PC-3 (cell line): ENCODE measurements around the gene NRG3. TPM values are rescaled to one million over a fixed set of nuclear protein-coding genes. Genes with fewer than 3 reads are reported as not detected.

Experiments used
- ATAC-seq: fragments of 200-7000 bp; cut with Tn5 transposase; 2 replicates; pipeline ENCODE4 v1.9.1; 2020; ENCODE audit warnings: mild to moderate bottlenecking, moderate library complexity
- BruUV-seq: library from RNA; stranded (reverse); fragments of 400-500 nt; replicated peaks from 2 replicates; lab custom pipeline; 2021; lab: Mats Ljungman, UMichigan
- CTCF ChIA-PET: fragments of 300-600 bp; sonication (Branson Sonifier 250); formaldehyde crosslinking; loops from one replicate; lab custom pipeline; 2022; ENCODE audit warnings: antibody characterized with exemption; lab: Charles Lee
- POLR2A ChIA-PET: fragments of 300-600 bp; sonication (Branson Sonifier 250); formaldehyde crosslinking; loops from one replicate; lab custom pipeline; 2022; ENCODE audit warnings: antibody characterized with exemption; ENCODE audit not compliant: unreplicated experiment; lab: Charles Lee
- DNase-seq: peaks from one replicate; pipeline ENCODE4 v3.0.0-alpha.2; 2015
- H2AFZ ChIP-seq: fragments of 300-600 bp; sonication (generic); 2 replicates; pipeline ENCODE4 v1.6.0; 2016; ENCODE audit warnings: antibody characterized with exemption, low read length
- H3F3A ChIP-seq: fragments of 300-600 bp; sonication (generic); one replicate; pipeline ENCODE4 v1.6.0; 2017; ENCODE audit warnings: antibody characterized with exemption, low read length, control low read depth, mild to moderate bottlenecking; ENCODE audit not compliant: unreplicated experiment
- H3K27ac ChIP-seq: fragments of 300-600 bp; sonication (generic); 2 replicates; pipeline ENCODE4 v1.5.1; 2016; ENCODE audit warnings: mild to moderate bottlenecking, low read length
- H3K27me3 ChIP-seq: fragments of 300-600 bp; sonication (generic); 2 replicates; pipeline ENCODE4 v1.6.1; 2016; ENCODE audit warnings: low read length, mixed read lengths
- H3K36me3 ChIP-seq: fragments of 300-600 bp; sonication (generic); 2 replicates; pipeline ENCODE4 v1.6.1; 2016; ENCODE audit warnings: low read depth, mixed run types, low read length, mixed read lengths
- H3K4me1 ChIP-seq: fragments of 300-600 bp; sonication (generic); 2 replicates; pipeline ENCODE4 v1.5.1; 2016; ENCODE audit warnings: low read length; ENCODE audit not compliant: insufficient read depth
- H3K4me2 ChIP-seq: fragments of 300-600 bp; sonication (generic); 2 replicates; pipeline ENCODE4 v1.6.0; 2016; ENCODE audit warnings: low read length
- H3K4me3 ChIP-seq: fragments of 300-600 bp; sonication (generic); 2 replicates; pipeline ENCODE4 v1.5.1; 2016; ENCODE audit warnings: mild to moderate bottlenecking, low read length, mixed read lengths
- H3K79me2 ChIP-seq: fragments of 300-600 bp; sonication (generic); 2 replicates; pipeline ENCODE4 v1.6.1; 2017; ENCODE audit warnings: low read length, mixed read lengths
- H3K9ac ChIP-seq: fragments of 300-600 bp; sonication (generic); 2 replicates; pipeline ENCODE4 v1.6.0; 2016; ENCODE audit warnings: mild to moderate bottlenecking, low read length
- H3K9me2 ChIP-seq: fragments of 300-600 bp; sonication (generic); replicated peaks from 2 replicates; pipeline ENCODE4 v1.6.1; 2016; ENCODE audit warnings: mixed run types, low read length, mixed read lengths
- H3K9me3 ChIP-seq: fragments of 300-600 bp; sonication (generic); 2 replicates; pipeline ENCODE4 v1.6.1; 2016; ENCODE audit warnings: low read length, mixed read lengths
- H4K20me1 ChIP-seq: fragments of 300-600 bp; sonication (generic); 2 replicates; pipeline ENCODE4 v1.6.1; 2016; ENCODE audit warnings: low read length, mixed read lengths
- EZH2 ChIP-seq: fragments of 300-600 bp; sonication (generic); IDR thresholded peaks from one replicate; pipeline ENCODE4 v1.6.1; 2017; ENCODE audit warnings: antibody characterized with exemption, mild to moderate bottlenecking, low read length; ENCODE audit not compliant: unreplicated experiment
- EZH2phosphoT487 ChIP-seq: fragments of 300-600 bp; sonication (generic); IDR thresholded peaks from 2 replicates; pipeline ENCODE4 v1.6.1; 2018; ENCODE audit warnings: mild to moderate bottlenecking, antibody characterized with exemption, low read length, borderline replicate concordance
- intact Hi-C: fragments of 100-400 bp; cut with micrococcal nuclease; formaldehyde crosslinking; loops from 2 replicates; pipeline ENCODE4 v1.9.0; 2023
- total RNA-seq: library from RNA; depleted of rRNA; stranded (reverse); fragments of >200 nt; gene quantifications from 2 replicates; pipeline ENCODE4 v1.2.3, GENCODE V29; 2014
- TF ChIP-seq, protein P1 (sequence below): fragments of 300-600 bp; sonication (generic); conservative IDR thresholded peaks from 2 replicates; pipeline ENCODE4 v1.5.1; 2017; ENCODE audit warnings: antibody characterized with exemption, low read depth, mild to moderate bottlenecking, low read length

Gene NRG3
- total RNA-seq, 1 experiment from 2014 or later = not detected

DNA sequence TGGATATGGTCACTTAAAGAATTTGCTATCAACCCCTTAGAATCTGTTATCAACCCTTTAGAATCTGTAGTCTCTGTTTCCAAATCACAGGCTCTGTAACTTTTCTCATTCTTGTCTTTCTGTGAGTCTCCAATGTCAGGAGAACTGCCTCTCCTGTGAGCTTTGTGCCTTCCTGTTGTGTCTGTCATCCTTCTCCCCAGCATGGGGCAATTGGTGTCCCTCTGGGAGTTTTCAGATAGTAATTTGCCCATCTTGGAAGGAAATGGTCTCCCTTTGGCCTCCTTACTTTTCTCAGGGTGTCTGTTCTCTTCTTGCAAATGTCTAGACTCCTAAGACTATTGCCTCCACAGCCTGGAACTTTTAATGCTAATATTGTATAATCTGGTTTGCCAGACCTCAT is 521.9 kb downstream of the NRG3 start:
- ATAC-seq (no peak), DNase-seq (no peak)
- Histone ChIP-seq H3F3A (no peaks in the 10 kb centered on the region), H3K36me3 (no peaks in the 10 kb centered on the region), H3K4me1 (no peaks in the 10 kb centered on the region), H3K4me2 (no peak overlapping the region), H3K9me3 (0 out of 2 replicates have a peak, but pooled peaks cover 4% of the 10 kb centered on the region), H3K4me3 (no peak overlapping the region), H3K9ac (no peak overlapping the region), H3K27me3 (no peaks in the 10 kb centered on the region), H3K9me2 (no peaks in the 10 kb centered on the region), H3K79me2 (no peaks in the 10 kb centered on the region), H3K27ac (no peak overlapping the region), H2AFZ (no peak overlapping the region), H4K20me1 (no peaks in the 10 kb centered on the region)
- intact Hi-C loops = no loop called here
- CTCF ChIA-PET = no interaction called here
- TF ChIP-seq, protein P1, sequence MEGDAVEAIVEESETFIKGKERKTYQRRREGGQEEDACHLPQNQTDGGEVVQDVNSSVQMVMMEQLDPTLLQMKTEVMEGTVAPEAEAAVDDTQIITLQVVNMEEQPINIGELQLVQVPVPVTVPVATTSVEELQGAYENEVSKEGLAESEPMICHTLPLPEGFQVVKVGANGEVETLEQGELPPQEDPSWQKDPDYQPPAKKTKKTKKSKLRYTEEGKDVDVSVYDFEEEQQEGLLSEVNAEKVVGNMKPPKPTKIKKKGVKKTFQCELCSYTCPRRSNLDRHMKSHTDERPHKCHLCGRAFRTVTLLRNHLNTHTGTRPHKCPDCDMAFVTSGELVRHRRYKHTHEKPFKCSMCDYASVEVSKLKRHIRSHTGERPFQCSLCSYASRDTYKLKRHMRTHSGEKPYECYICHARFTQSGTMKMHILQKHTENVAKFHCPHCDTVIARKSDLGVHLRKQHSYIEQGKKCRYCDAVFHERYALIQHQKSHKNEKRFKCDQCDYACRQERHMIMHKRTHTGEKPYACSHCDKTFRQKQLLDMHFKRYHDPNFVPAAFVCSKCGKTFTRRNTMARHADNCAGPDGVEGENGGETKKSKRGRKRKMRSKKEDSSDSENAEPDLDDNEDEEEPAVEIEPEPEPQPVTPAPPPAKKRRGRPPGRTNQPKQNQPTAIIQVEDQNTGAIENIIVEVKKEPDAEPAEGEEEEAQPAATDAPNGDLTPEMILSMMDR = no peak
- TF ChIP-seq EZH2phosphoT487 = no peak
- TF ChIP-seq EZH2 = no peak
- POLR2A ChIA-PET = no interaction called here
- BruUV-seq = no TSS peak

DNA sequence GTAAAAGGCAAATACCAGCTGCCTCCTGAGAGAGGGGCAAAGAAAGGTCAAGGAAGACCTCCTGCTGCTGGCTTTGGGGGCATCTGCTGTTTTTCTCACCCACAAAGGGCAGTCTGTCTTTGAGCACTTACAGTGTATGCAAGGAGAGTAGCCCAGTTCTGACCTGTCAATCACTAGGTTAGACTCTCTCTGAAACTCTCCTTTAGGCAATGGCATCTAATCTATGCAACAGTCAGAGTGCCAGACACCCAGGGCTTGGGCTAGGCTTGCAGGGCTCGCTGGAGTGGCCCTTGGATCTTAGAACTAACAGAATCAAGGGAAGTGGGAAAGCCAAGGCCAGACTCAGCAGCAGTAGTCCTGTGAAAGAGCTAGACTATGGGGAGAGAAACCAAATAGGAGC is 522.9 kb downstream of the NRG3 start:
- Histone ChIP-seq H3K4me3 (no peak overlapping the region), H4K20me1 (no peaks in the 10 kb centered on the region), H3K9me3 (0 out of 2 replicates have a peak, but pooled peaks cover 4% of the 10 kb centered on the region), H3K27ac (no peak overlapping the region), H3K79me2 (no peaks in the 10 kb centered on the region), H3K36me3 (no peaks in the 10 kb centered on the region), H3K27me3 (no peaks in the 10 kb centered on the region), H2AFZ (no peak overlapping the region), H3K4me2 (no peak overlapping the region), H3K9ac (no peak overlapping the region), H3K4me1 (no peaks in the 10 kb centered on the region), H3F3A (no peaks in the 10 kb centered on the region), H3K9me2 (no peaks in the 10 kb centered on the region)
- intact Hi-C loops = no loop called here
- CTCF ChIA-PET = no interaction called here
- TF ChIP-seq EZH2phosphoT487 = no peak
- TF ChIP-seq, protein P1 = no peak
- TF ChIP-seq EZH2 = no peak
- POLR2A ChIA-PET = no interaction called here
- no TSS peak for BruUV-seq
- ATAC-seq = no peak
- DNase-seq = no peak

DNA sequence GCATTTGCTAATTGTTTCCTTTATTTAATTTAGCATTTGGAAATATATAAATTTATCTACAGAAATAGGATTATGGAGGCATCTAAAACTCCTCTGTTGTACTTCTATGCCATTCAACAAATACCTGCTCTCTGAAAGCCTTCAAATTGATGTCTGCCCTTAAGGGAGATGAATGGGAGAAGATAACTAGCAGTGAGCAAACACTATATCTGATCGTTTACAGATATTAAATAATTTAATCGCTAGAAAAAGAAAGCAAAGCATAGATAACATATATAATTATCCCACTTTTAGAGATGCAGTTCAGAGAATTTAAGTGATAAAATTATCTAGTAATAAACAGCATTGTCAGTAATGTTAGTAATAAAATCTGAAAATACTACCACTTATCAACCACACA is 524.9 kb downstream of the NRG3 start:
- Histone ChIP-seq H3K27me3 (no peaks in the 10 kb centered on the region), H3F3A (no peaks in the 10 kb centered on the region), H3K79me2 (no peaks in the 10 kb centered on the region), H3K9ac (no peak overlapping the region), H3K36me3 (no peaks in the 10 kb centered on the region), H3K27ac (no peak overlapping the region), H3K9me3 (0 out of 2 replicates have a peak, but pooled peaks cover 4% of the 10 kb centered on the region), H3K9me2 (no peaks in the 10 kb centered on the region), H4K20me1 (no peaks in the 10 kb centered on the region), H2AFZ (no peak overlapping the region), H3K4me3 (no peak overlapping the region), H3K4me2 (no peak overlapping the region), H3K4me1 (no peaks in the 10 kb centered on the region)
- ATAC-seq (no peak), DNase-seq (no peak)
- intact Hi-C loops = no loop called here
- ChIA-PET CTCF (no interaction called here), POLR2A (no interaction called here)
- BruUV-seq = no TSS peak
- TF ChIP-seq EZH2 = no peak
- TF ChIP-seq, protein P1 = no peak
- TF ChIP-seq EZH2phosphoT487 = no peak
